A172 (cell line): ENCODE measurements around the gene AGAP1. TPM values are rescaled to one million over a fixed set of nuclear protein-coding genes. Genes with fewer than 3 reads are reported as not detected.

Experiments
- DNase-seq: peaks from one replicate; pipeline ENCODE4 v3.0.0-alpha.2; 2015; ENCODE audit warnings: low spot score
- total RNA-seq: library from RNA; depleted of rRNA; stranded (reverse); fragments of >200 nt; shearing (Covaris generic); gene quantifications from 2 replicates; pipeline ENCODE4 v1.2.3, GENCODE V29; 2014

Gene AGAP1
- total RNA-seq, 1 experiment from 2014 or later, result 13.9 TPM

GRCh38 chr2:235550378-235550760, 56.5 kb downstream of the AGAP1 start:
- DNase-seq, result no peak

- no peak for DNase-seq
Observed at GRCh38 chr2:235550946-235551345, 57.1 kb downstream of the AGAP1 start.

GRCh38 chr2:235551965-235552364, 58.1 kb downstream of the AGAP1 start:
- DNase-seq, result peak; percentile 69

- no peak for DNase-seq
Observed at GRCh38 chr2:235552671-235553070, 58.8 kb downstream of the AGAP1 start.

GRCh38 chr2:235553291-235553690, 59.4 kb downstream of the AGAP1 start:
- DNase-seq, result no peak

GRCh38 chr2:235553696-235554100, 59.9 kb downstream of the AGAP1 start:
- peak; percentile 48 for DNase-seq

GRCh38 chr2:235554385-235554784, 60.5 kb downstream of the AGAP1 start:
- no peak for DNase-seq

- no peak for DNase-seq
Observed at GRCh38 chr2:235554936-235555335, 61.1 kb downstream of the AGAP1 start.

GRCh38 chr2:235555371-235555770, 61.5 kb downstream of the AGAP1 start:
- no peak for DNase-seq

GRCh38 chr2:235556086-235556485, 62.2 kb downstream of the AGAP1 start:
- DNase-seq, result no peak

GRCh38 chr2:235556901-235557300, 63.1 kb downstream of the AGAP1 start:
- DNase-seq, result no peak

GRCh38 chr2:235557903-235558302, 64.1 kb downstream of the AGAP1 start:
- no peak for DNase-seq

- DNase-seq, result no peak
Observed at GRCh38 chr2:235558572-235558971, 64.7 kb downstream of the AGAP1 start.

GRCh38 chr2:235560345-235560744, 66.5 kb downstream of the AGAP1 start:
- DNase-seq, result no peak

- no peak for DNase-seq
Observed at GRCh38 chr2:235561450-235561849, 67.6 kb downstream of the AGAP1 start.

GRCh38 chr2:235562065-235562747, 68.4 kb downstream of the AGAP1 start:
- no peak for DNase-seq

- DNase-seq, result peak; percentile 19
Observed at GRCh38 chr2:235563056-235563910, 69.4 kb downstream of the AGAP1 start.

GRCh38 chr2:235564066-235564465, 70.2 kb downstream of the AGAP1 start:
- no peak for DNase-seq

GRCh38 chr2:235564884-235565530, 71.2 kb downstream of the AGAP1 start:
- DNase-seq, result no peak

- DNase-seq, result no peak
Observed at GRCh38 chr2:235566415-235566814, 72.6 kb downstream of the AGAP1 start.

- DNase-seq, result no peak
Observed at GRCh38 chr2:235566931-235567495, 73.2 kb downstream of the AGAP1 start.

- DNase-seq, result no peak
Observed at GRCh38 chr2:235567842-235568241, 74.0 kb downstream of the AGAP1 start.
